ENCODE results near the gene MYOD1. TPM values are rescaled to one million over a fixed set of nuclear protein-coding genes. Genes with fewer than 3 reads are reported as not detected.

The MYOD1 gene
- total RNA-seq, 1 donor from 2014 or later, result not detected

GRCh38 chr11:17734986-17735817 is 15.8 kb downstream of the MYOD1 start:
- peak; percentile 78 for DNase-seq (ENCODE audit: low spot score)

- DNase-seq (ENCODE audit: low spot score), result no peak
These were observed 16.6 kb downstream of the MYOD1 start for GRCh38 chr11:17735818-17736578.

- DNase-seq (ENCODE audit: low spot score), result no peak
These were observed 17.2 kb downstream of the MYOD1 start for GRCh38 chr11:17736579-17736893.

GRCh38 chr11:17736930-17737817 is 17.8 kb downstream of the MYOD1 start:
- no peak for DNase-seq (ENCODE audit: low spot score)

GRCh38 chr11:17738151-17738973 is 19.0 kb downstream of the MYOD1 start:
- DNase-seq (ENCODE audit: low spot score), result no peak

- DNase-seq (ENCODE audit: low spot score), result no peak
These were observed 20.6 kb downstream of the MYOD1 start for GRCh38 chr11:17739945-17740338.

- DNase-seq (ENCODE audit: low spot score), result no peak
These were observed 21.4 kb downstream of the MYOD1 start for GRCh38 chr11:17740649-17741235.

- no peak for DNase-seq (ENCODE audit: low spot score)
These were observed 22.1 kb downstream of the MYOD1 start for GRCh38 chr11:17741487-17741886.

GRCh38 chr11:17742019-17742418 is 22.6 kb downstream of the MYOD1 start:
- DNase-seq (ENCODE audit: low spot score), result no peak

- no peak for DNase-seq (ENCODE audit: low spot score)
These were observed 23.8 kb downstream of the MYOD1 start for GRCh38 chr11:17743026-17743807.

- DNase-seq (ENCODE audit: low spot score), result no peak
These were observed 24.4 kb downstream of the MYOD1 start for GRCh38 chr11:17743808-17744119.

DNA sequence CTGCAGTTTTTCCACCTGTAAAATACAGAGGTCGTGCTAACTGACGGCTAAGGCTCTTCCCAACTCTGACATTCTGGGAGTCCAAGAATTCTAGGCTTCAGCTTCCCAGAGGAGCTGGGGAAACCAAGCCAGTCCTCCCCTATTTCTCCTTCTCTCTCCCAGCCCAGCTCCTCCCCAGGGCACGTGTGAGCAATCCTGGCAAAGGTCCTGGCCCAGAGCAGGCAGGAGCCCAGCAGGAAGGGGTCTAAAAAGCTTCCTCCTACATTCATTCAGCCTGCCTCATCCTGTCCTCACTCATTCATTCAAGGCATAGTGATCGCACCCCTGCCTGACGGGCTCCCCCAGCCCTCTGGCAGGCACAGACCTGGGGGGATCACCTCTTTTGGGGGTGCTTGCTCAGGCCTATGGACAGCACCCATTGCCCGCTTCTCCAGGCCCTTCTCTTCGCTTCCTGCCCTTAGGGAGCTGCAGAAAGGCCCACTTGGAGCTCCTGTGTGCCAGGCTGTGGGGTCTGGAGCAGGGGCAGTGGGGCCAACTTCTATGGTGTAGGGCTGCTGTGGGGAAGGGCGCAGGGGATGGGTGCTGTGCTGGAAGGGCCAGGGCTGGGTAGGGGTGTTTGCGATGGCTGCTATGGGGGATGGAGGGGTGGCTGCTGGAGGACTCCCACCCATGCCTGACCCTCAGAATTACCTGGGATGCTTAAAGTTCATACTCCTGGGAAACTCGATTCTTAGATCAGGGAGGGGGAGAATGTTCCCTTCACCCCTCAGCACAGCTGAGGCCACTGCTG is 25.0 kb downstream of the MYOD1 start:
- no peak for DNase-seq (ENCODE audit: low spot score)

DNA sequence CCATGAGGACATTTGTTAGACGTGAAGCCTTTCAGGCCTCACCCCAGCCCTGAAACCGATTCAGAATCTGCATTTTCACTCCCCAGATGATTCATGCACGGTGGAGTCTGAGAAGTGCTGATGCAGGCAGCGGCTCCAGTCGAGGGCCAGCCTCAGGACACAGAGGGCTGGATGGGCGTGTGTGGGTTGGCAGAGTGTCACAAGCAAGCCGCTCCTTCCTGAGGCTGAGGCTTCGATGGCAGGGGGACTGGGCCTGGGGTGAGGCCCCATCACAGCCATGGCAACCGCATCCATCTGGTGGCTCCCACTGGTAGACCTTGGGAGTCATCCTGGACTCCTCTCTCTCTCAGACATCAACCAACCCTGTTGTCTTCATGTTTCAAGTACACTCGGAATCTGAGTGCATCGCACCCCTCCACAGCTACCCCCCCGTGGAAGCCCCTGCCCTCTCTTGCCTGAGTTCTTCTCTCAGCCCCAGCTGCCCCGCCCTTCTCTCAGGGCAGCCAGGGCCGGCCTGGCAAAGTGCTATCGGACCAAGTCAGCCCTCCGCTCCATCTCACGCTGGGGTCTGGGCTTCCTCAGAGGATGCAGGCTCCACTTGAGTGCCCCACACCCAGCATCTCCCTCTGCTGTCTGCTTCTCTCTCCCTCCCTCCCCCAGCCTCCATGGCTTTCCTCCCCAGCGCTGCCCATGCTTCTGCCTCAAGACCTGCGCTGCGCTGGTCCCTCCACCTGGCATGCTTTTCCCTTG is 25.8 kb downstream of the MYOD1 start:
- no peak for DNase-seq (ENCODE audit: low spot score)

- DNase-seq (ENCODE audit: low spot score), result no peak
These were observed 26.7 kb downstream of the MYOD1 start for GRCh38 chr11:17746096-17746495.

DNA sequence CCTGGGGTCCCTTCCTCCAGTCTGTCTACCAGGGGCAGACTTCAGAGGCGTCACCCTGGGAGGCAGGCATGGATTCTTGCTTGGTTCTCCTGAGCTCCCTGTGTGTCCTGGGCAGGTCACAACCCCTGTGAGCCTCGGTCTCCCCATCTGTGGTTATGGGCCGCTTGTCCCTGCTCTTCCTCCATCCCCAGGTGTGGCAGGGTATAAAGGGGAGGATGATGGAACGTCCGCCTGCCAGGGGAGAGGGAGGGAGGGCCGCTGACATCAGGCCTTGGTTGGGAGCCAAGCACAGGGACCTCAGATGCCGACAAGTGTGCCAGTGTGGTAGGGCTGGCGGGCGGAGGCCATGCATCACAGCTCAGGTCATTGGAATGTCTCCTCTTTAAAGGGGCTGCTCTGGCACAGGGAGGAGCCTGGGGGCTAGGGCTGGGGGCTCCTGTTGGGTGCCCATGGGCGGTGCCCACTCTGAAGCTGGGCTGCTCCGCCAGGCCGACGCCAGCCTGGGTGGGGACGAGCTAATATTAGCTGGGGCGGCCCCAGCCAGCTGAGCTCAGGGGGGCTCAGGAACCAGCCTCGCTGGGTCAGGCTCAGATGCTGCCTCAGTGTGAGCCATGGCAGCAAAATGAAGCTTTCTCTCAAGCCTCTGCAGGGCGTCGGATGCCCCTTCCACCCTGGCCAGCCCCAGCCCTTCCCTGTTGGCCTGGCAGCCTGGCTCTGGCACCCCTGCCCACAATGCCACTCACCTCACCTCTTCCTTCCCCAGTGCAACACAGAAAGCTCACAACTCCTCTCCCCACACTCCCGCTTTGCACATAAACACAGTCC is 28.0 kb downstream of the MYOD1 start:
- DNase-seq (ENCODE audit: low spot score), result no peak

DNA sequence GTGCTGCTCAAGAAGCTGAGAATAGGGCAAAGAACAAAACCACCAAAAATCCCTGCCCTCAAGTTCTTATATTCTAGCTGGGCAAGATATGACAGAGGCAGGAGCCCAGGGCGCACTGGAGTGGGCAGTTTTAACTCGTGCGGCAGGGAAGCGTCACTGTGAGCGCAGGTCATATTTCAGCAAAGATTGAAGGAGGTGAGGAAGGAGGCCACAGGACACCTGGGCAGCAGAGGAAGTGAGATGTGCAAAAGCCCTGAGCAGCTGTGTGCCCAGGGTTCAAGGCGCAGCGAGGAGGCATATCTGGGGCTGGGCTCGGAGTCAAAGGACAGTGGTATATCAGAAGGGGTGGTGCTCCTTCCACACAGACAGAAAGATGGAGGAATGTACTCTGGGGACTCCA is 28.7 kb downstream of the MYOD1 start:
- DNase-seq (ENCODE audit: low spot score), result no peak
